Activated naive CD4-positive, alpha-beta T cell treated with anti-CD3 and anti-CD28 coated beads, Interleukin-2, amount 50 U/mL, for 24 hours (primary cell): ENCODE data around the gene LAMA3.
"Not testable (repeated sequence)": the region's sequence is repeated elsewhere in the genome, so short reads cannot be mapped to it uniquely, and the experiment has no call there.

Experiments
- H3K27ac Mint-ChIP-seq: one replicate; pipeline ENCODE4 v1.8.0; 2021; ENCODE audit warnings: mild to moderate bottlenecking, mixed read lengths
- H3K27me3 Mint-ChIP-seq: one replicate; pipeline ENCODE4 v1.8.0; 2021; ENCODE audit warnings: mixed read lengths
- H3K36me3 Mint-ChIP-seq: one replicate; pipeline ENCODE4 v1.8.0; 2021; ENCODE audit warnings: mixed read lengths
- H3K4me1 Mint-ChIP-seq: one replicate; pipeline ENCODE4 v1.8.0; 2021; ENCODE audit warnings: mixed read lengths
- H3K4me3 Mint-ChIP-seq: one replicate; pipeline ENCODE4 v1.8.0; 2021; ENCODE audit warnings: mild to moderate bottlenecking, mixed read lengths
- H3K9me3 Mint-ChIP-seq: one replicate; pipeline ENCODE4 v1.8.0; 2021; ENCODE audit warnings: mixed read lengths

Gene LAMA3

GRCh38 chr18:23727707-23728493 is 38.6 kb downstream of the LAMA3 start:
- H3K36me3 Mint-ChIP-seq: no peaks in the 10 kb centered on the region
- H3K4me1 Mint-ChIP-seq: no peaks in the 10 kb centered on the region
- H3K27ac Mint-ChIP-seq: no peak overlapping the region
- H3K4me3 Mint-ChIP-seq: no peak overlapping the region
- peaks cover 4% of the 10 kb centered on the region for H3K27me3 Mint-ChIP-seq
- no peaks in the 10 kb centered on the region for H3K9me3 Mint-ChIP-seq

GRCh38 chr18:23730857-23731256 is 41.6 kb downstream of the LAMA3 start:
- H3K27me3 Mint-ChIP-seq: no peaks in the 10 kb centered on the region
- no peaks in the 10 kb centered on the region for H3K36me3 Mint-ChIP-seq
- peaks cover 7% of the 10 kb centered on the region for H3K4me1 Mint-ChIP-seq
- no peak overlapping the region for H3K27ac Mint-ChIP-seq
- H3K9me3 Mint-ChIP-seq: no peaks in the 10 kb centered on the region
- H3K4me3 Mint-ChIP-seq: no peak overlapping the region

GRCh38 chr18:23731861-23732260 is 42.6 kb downstream of the LAMA3 start:
- Mint-ChIP-seq H3K9me3 (no peaks in the 10 kb centered on the region), H3K27ac (no peak overlapping the region)

DNA sequence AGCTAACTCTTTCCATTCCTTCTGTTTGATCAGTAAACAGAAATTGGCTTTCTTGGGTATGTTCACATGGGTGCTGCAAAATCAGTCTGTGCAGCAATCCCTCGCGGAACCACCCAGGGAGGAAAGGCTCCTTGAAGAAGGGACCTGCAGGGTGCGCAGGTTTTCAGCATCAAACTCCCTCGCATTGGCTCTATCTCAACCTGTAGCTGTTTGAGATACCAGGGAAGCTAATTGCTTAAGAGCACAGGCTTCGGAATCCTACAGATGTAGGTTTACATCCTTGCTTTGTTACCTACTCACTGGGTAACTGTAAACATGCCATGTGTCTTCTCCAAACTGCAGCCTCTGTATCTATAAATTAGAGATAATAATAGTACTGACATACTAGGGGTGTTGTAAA is 43.2 kb downstream of the LAMA3 start:
- H3K27me3 Mint-ChIP-seq: no peaks in the 10 kb centered on the region
- H3K36me3 Mint-ChIP-seq: no peaks in the 10 kb centered on the region
- H3K4me1 Mint-ChIP-seq: peaks cover 7% of the 10 kb centered on the region
- H3K27ac Mint-ChIP-seq: no peak overlapping the region
- H3K4me3 Mint-ChIP-seq: no peak overlapping the region
- H3K9me3 Mint-ChIP-seq: no peaks in the 10 kb centered on the region

More at GRCh38 chr18:23731861-23732260, 42.6 kb downstream of the LAMA3 start:
- Mint-ChIP-seq H3K4me1 (peaks cover 7% of the 10 kb centered on the region), H3K36me3 (no peaks in the 10 kb centered on the region), H3K4me3 (no peak overlapping the region), H3K27me3 (no peaks in the 10 kb centered on the region)

DNA sequence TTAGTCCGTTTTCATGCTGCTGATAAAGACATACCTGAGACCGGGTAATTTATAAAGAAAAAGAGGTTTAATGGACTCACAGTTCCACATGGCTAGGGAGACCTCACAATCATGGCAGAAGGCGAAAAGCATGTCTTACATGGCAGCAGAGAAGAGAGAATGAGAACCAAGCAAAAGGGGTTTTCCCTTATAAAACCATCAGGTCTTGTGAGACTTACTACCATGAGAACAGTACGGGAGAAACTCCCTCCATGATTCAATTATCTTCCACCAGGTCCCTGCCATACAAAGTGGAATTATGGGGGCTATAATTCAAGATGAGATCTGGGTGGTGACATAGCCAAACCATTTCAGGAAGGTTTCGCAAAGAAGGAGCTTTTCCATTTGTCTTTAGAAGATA is 44.0 kb downstream of the LAMA3 start:
- peak overlapping the region; percentile 31 for H3K27ac Mint-ChIP-seq
- not testable (repeated sequence) for H3K27me3 Mint-ChIP-seq, H3K36me3 Mint-ChIP-seq, H3K9me3 Mint-ChIP-seq, H3K4me3 Mint-ChIP-seq
- peaks cover 13% of the 10 kb centered on the region for H3K4me1 Mint-ChIP-seq

- Mint-ChIP-seq H3K27ac (no peak overlapping the region), H3K27me3 (no peaks in the 10 kb centered on the region), H3K36me3 (no peaks in the 10 kb centered on the region), H3K4me3 (no peak overlapping the region), H3K9me3 (no peaks in the 10 kb centered on the region), H3K4me1 (peaks cover 20% of the 10 kb centered on the region)
Measured at GRCh38 chr18:23733895-23734294, 44.6 kb downstream of the LAMA3 start.

- Mint-ChIP-seq H3K9me3 (no peaks in the 10 kb centered on the region), H3K27me3 (no peaks in the 10 kb centered on the region), H3K36me3 (no peaks in the 10 kb centered on the region), H3K4me3 (no peak overlapping the region), H3K27ac (no peak overlapping the region), H3K4me1 (peaks cover 31% of the 10 kb centered on the region)
Measured at GRCh38 chr18:23735021-23735464, 45.8 kb downstream of the LAMA3 start.

DNA sequence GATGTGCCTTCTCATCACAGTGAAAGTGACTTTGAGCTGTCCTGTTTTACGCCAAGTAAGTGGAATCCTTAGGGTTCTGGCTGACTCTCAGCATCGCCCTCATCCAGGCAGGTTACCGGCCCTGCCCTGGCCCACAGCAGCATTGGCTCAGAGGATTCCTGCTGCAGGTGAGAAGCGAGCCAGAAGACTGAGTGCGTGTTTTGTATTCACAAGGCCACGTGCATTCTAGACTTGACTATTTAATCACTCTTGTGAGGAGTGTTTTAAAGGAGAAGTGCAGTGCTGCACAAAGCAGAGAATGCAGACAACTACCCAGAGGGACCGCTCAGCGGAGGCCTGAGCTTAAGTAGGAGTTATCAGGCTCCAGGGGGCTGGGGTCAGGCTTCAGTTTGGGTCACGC is 48.3 kb downstream of the LAMA3 start:
- Mint-ChIP-seq H3K9me3 (no peaks in the 10 kb centered on the region), H3K36me3 (no peaks in the 10 kb centered on the region), H3K27ac (no peak overlapping the region), H3K4me1 (peaks cover 36% of the 10 kb centered on the region), H3K4me3 (peak overlapping the region; percentile 42), H3K27me3 (no peaks in the 10 kb centered on the region)

DNA sequence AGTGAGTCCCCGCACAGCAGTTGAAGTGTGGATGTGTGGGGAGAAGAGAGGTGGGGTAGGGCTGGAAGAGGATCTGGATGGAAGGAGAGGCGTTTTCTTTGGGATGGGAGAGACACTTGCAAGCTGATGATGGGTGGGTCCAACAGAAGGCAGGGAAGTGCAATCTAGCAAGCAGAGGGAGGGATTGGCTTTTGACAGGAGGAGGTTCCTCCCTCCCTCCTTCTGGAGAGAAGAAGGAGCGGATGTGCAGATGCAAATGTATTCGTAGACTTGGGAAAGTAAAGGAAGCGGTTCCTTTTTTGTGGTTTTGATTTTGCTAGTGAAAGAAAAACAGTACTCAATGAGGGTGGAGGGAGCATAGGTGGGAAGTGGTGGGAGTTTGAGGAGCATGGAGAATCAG is 48.9 kb downstream of the LAMA3 start:
- peak overlapping the region; percentile 42 for H3K4me3 Mint-ChIP-seq
- no peaks in the 10 kb centered on the region for H3K27me3 Mint-ChIP-seq
- H3K4me1 Mint-ChIP-seq: peaks cover 36% of the 10 kb centered on the region
- no peak overlapping the region for H3K27ac Mint-ChIP-seq
- H3K36me3 Mint-ChIP-seq: no peaks in the 10 kb centered on the region
- no peaks in the 10 kb centered on the region for H3K9me3 Mint-ChIP-seq

GRCh38 chr18:23738575-23738974 is 49.3 kb downstream of the LAMA3 start:
- Mint-ChIP-seq H3K36me3 (no peaks in the 10 kb centered on the region), H3K9me3 (no peaks in the 10 kb centered on the region), H3K27ac (no peak overlapping the region), H3K4me3 (peak overlapping the region; percentile 42), H3K27me3 (peaks cover under 1% of the 10 kb centered on the region), H3K4me1 (peaks cover 36% of the 10 kb centered on the region)

DNA sequence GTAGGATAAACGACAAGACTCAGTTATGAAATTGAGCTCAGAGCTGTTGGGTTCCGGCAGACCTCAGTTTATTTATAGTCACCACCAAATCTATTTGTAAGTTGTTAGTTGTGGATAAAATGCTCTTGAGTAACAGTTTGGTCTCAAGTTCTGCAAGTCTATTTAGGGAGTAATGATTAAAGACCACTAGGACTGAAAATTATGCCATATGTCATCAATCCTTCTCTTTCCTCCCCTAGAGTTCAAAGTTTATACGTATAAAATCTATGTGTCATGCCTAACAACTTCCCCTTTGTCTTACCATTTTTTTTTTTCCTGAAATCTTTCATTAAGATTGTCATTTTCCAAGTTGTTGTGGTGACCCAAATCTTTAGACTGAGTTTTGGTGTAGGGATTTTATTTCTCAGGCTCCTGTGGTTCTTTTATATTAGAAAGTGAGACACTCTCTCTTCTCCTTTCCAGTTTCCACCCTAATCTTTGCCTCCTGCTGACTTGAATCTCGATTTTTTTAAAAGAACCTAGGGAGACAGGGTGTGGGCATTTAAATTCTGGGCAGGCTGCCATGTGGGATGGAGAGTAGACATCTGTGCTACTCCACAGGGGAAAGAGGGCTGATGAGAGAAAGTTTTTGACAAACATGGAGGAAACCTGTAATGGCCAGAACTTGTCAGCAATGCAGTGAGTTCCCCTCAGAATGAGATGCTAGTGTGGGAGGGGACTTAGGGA is 51.0 kb downstream of the LAMA3 start:
- H3K4me3 Mint-ChIP-seq: no peak overlapping the region

DNA sequence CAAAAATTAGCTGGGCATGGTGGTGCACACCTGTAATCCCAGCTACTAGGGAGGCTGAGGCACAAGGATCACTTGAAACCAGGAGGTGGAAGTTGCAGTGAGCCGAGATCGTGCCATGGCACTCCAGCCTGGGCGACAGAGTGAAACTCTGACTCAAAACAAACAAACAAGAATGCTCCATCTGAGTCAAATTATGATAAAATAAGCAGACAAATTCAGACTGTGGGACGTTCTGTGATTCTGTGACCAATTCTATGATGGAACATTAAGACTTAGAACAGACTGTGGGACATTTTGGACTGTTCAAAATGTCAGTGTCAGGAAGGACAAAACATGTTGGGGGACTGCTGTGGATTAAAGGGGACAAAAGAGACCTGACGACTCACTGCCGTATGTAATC is 52.7 kb downstream of the LAMA3 start:
- H3K27me3 Mint-ChIP-seq, H3K4me3 Mint-ChIP-seq, H3K36me3 Mint-ChIP-seq, H3K9me3 Mint-ChIP-seq, H3K27ac Mint-ChIP-seq: not testable (repeated sequence)
- H3K4me1 Mint-ChIP-seq: peaks cover 29% of the 10 kb centered on the region

More for the DNA sequence above, 51.0 kb downstream of the LAMA3 start:
- H3K27me3 Mint-ChIP-seq: peaks cover 5% of the 10 kb centered on the region
- H3K4me1 Mint-ChIP-seq: peaks cover 34% of the 10 kb centered on the region
- H3K27ac Mint-ChIP-seq: no peak overlapping the region
- no peaks in the 10 kb centered on the region for H3K36me3 Mint-ChIP-seq
- H3K9me3 Mint-ChIP-seq: no peaks in the 10 kb centered on the region

GRCh38 chr18:23743733-23744333 is 54.6 kb downstream of the LAMA3 start:
- Mint-ChIP-seq H3K4me3 (no peak overlapping the region), H3K27ac (no peak overlapping the region), H3K36me3 (no peaks in the 10 kb centered on the region), H3K9me3 (no peaks in the 10 kb centered on the region), H3K27me3 (peaks cover 5% of the 10 kb centered on the region), H3K4me1 (peaks cover 17% of the 10 kb centered on the region)

- Mint-ChIP-seq H3K27me3 (peaks cover 6% of the 10 kb centered on the region), H3K4me3 (no peak overlapping the region), H3K9me3 (no peaks in the 10 kb centered on the region), H3K36me3 (no peaks in the 10 kb centered on the region), H3K27ac (no peak overlapping the region), H3K4me1 (peaks cover 2% of the 10 kb centered on the region)
Measured at GRCh38 chr18:23745366-23745765, 56.1 kb downstream of the LAMA3 start.

GRCh38 chr18:23746851-23747250 is 57.6 kb downstream of the LAMA3 start:
- Mint-ChIP-seq H3K4me3 (no peak overlapping the region), H3K27ac (no peak overlapping the region), H3K27me3 (peaks cover 6% of the 10 kb centered on the region), H3K36me3 (no peaks in the 10 kb centered on the region), H3K9me3 (no peaks in the 10 kb centered on the region), H3K4me1 (no peaks in the 10 kb centered on the region)

DNA sequence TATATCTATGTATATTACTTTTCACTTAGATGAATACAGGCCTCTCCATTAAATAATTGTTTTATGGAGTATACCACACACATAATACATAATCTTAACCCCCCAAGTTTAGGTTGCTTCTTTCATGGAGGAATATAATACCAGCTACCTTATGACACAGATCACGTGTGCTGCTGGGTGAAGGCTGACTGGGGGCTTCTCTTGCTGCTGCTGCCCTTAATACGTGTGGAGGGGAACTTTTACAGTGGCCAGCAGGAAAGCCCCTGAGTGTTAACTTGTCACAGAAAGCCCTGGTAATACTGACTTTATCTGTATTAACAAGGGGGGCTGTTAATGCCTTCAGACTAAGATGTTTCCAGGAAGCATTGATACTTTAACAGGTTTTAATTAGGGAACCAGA is 63.1 kb downstream of the LAMA3 start:
- no peaks in the 10 kb centered on the region for H3K4me1 Mint-ChIP-seq
- peaks cover 2% of the 10 kb centered on the region for H3K27me3 Mint-ChIP-seq
- no peaks in the 10 kb centered on the region for H3K9me3 Mint-ChIP-seq
- H3K36me3 Mint-ChIP-seq: no peaks in the 10 kb centered on the region
- no peak overlapping the region for H3K27ac Mint-ChIP-seq
- no peak overlapping the region for H3K4me3 Mint-ChIP-seq
